ENCODE data around the gene OSER1.

Gene OSER1

GRCh38 chr20:44151621-44152416 lies 58.8 kb downstream of the OSER1 start:
- no peaks in the 10 kb centered on the region for H4K20me1 ChIP-seq (ENCODE audit: insufficient read depth, low read length, poor library complexity, severe bottlenecking)
- H3K9me2 ChIP-seq (replicated peaks; ENCODE audit: low read depth, low read length): no peaks in the 10 kb centered on the region
- no peaks in the 10 kb centered on the region for H3K36me3 ChIP-seq (ENCODE audit: insufficient read depth, low read length)
- no peaks in the 10 kb centered on the region for H3K27me3 ChIP-seq (ENCODE audit: insufficient read depth, low read length, poor library complexity, severe bottlenecking)
- H3F3A ChIP-seq (ENCODE audit: low read depth): no peaks in the 10 kb centered on the region
- no peak overlapping the region for H3K4me3 ChIP-seq (ENCODE audit: low read length, poor library complexity, severe bottlenecking)
- H3K4me1 ChIP-seq (ENCODE audit: insufficient read depth, low read length, poor library complexity, severe bottlenecking): no peaks in the 10 kb centered on the region
- H2AFZ ChIP-seq (ENCODE audit: low read length): no peak overlapping the region
- H3K9ac ChIP-seq (ENCODE audit: low read depth, low read length, poor library complexity, severe bottlenecking): no peak overlapping the region
- no peak overlapping the region for H3K4me2 ChIP-seq (ENCODE audit: low read depth, low read length, poor library complexity, severe bottlenecking)
- no peaks in the 10 kb centered on the region for H3K9me3 ChIP-seq (ENCODE audit: insufficient read depth, low read depth, low read length)
- no peak for TF ChIP-seq CTCF (conservative IDR thresholded peaks at IDR 0.05; ENCODE audit: low read length)
- no peak for TF ChIP-seq EZH2phosphoT487 (IDR thresholded peaks at IDR 0.05; ENCODE audit: borderline replicate concordance)
- no peaks in the 10 kb centered on the region for H3K79me2 ChIP-seq (ENCODE audit: insufficient read depth, low read length)

DNA sequence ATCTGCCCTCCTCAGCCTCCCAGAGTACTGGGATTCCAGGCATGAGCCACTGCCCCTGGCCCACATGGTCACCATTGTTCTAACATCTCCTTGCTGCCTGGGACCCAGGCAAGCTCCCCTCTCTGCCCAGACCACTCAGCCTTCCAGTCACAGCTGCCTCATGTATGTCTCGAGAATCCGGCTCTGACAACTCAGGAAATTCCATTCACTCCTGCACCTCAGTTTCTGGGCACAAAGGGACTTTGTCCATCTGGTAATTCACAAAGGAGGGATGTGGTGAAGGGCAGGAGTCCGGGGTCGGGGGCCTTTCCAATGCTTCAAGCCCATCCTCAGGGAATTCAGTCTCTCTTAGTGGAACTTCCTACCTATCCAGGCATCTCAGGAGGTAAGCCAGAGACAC lies 64.3 kb downstream of the OSER1 start:
- no peak overlapping the region for H3K4me2 ChIP-seq (ENCODE audit: low read depth, low read length, poor library complexity, severe bottlenecking)
- no peaks in the 10 kb centered on the region for H3F3A ChIP-seq (ENCODE audit: low read depth)
- H2AFZ ChIP-seq (ENCODE audit: low read length): no peak overlapping the region
- no peaks in the 10 kb centered on the region for H3K79me2 ChIP-seq (ENCODE audit: insufficient read depth, low read length)
- H3K4me3 ChIP-seq (ENCODE audit: low read length, poor library complexity, severe bottlenecking): no peak overlapping the region
- no peaks in the 10 kb centered on the region for H3K27me3 ChIP-seq (ENCODE audit: insufficient read depth, low read length, poor library complexity, severe bottlenecking)
- TF ChIP-seq EZH2phosphoT487 (IDR thresholded peaks at IDR 0.05; ENCODE audit: borderline replicate concordance): no peak
- TF ChIP-seq CTCF (conservative IDR thresholded peaks at IDR 0.05; ENCODE audit: low read length): no peak
- no peaks in the 10 kb centered on the region for H3K36me3 ChIP-seq (ENCODE audit: insufficient read depth, low read length)
- no peaks in the 10 kb centered on the region for H4K20me1 ChIP-seq (ENCODE audit: insufficient read depth, low read length, poor library complexity, severe bottlenecking)
- H3K9me2 ChIP-seq (replicated peaks; ENCODE audit: low read depth, low read length): no peaks in the 10 kb centered on the region
- H3K4me1 ChIP-seq (ENCODE audit: insufficient read depth, low read length, poor library complexity, severe bottlenecking): no peaks in the 10 kb centered on the region
- no peak overlapping the region for H3K9ac ChIP-seq (ENCODE audit: low read depth, low read length, poor library complexity, severe bottlenecking)
- H3K9me3 ChIP-seq (ENCODE audit: insufficient read depth, low read depth, low read length): no peaks in the 10 kb centered on the region

Data from Loucy (cell line).